Loucy (cell line): ENCODE measurements around the gene MAP7.

Experiments used
- H2AFZ ChIP-seq: fragments of 200-600 bp; sonication (generic); 2 replicates; pipeline ENCODE4 v1.6.0; 2016; ENCODE audit warnings: antibody characterized with exemption, mild to moderate bottlenecking, low read length, moderate library complexity
- H3F3A ChIP-seq: fragments of 200-600 bp; 2 replicates; pipeline ENCODE4 v1.6.0; 2016; ENCODE audit warnings: antibody characterized with exemption, low read depth, mild to moderate bottlenecking
- H3K27me3 ChIP-seq: fragments of 200-600 bp; sonication (generic); 2 replicates; pipeline ENCODE4 v1.6.1; 2014; ENCODE audit warnings: low read length, mild to moderate bottlenecking; ENCODE audit not compliant: insufficient read depth, poor library complexity, severe bottlenecking
- H3K36me3 ChIP-seq: fragments of 200-600 bp; sonication (generic); 2 replicates; pipeline ENCODE4 v1.6.1; 2016; ENCODE audit warnings: low read length; ENCODE audit not compliant: insufficient read depth
- H3K4me1 ChIP-seq: fragments of 200-600 bp; sonication (generic); 2 replicates; pipeline ENCODE4 v1.5.1; 2014; ENCODE audit warnings: low read length, mild to moderate bottlenecking; ENCODE audit not compliant: insufficient read depth, poor library complexity, severe bottlenecking
- H3K4me2 ChIP-seq: fragments of 200-600 bp; sonication (generic); 2 replicates; pipeline ENCODE4 v1.6.0; 2014; ENCODE audit warnings: antibody characterized with exemption, low read length, low read depth, mild to moderate bottlenecking; ENCODE audit not compliant: poor library complexity, severe bottlenecking
- H3K4me3 ChIP-seq: fragments of 200-600 bp; sonication (generic); 2 replicates; pipeline ENCODE4 v1.5.1; 2014; ENCODE audit warnings: low read length, mild to moderate bottlenecking, mixed read lengths; ENCODE audit not compliant: poor library complexity, severe bottlenecking
- H3K79me2 ChIP-seq: fragments of 200-600 bp; sonication (generic); 2 replicates; pipeline ENCODE4 v1.6.1; 2014; ENCODE audit warnings: low read length; ENCODE audit not compliant: insufficient read depth
- H3K9ac ChIP-seq: fragments of 200-600 bp; sonication (generic); 2 replicates; pipeline ENCODE4 v1.6.0; 2014; ENCODE audit warnings: mild to moderate bottlenecking, low read depth, low read length, moderate library complexity; ENCODE audit not compliant: poor library complexity, severe bottlenecking
- H3K9me2 ChIP-seq: fragments of 200-600 bp; sonication (generic); replicated peaks from 2 replicates; pipeline ENCODE4 v1.6.1; 2016; ENCODE audit warnings: low read depth, low read length, mixed read lengths
- H3K9me3 ChIP-seq: fragments of 200-600 bp; sonication (generic); 2 replicates; pipeline ENCODE4 v1.6.1; 2014; ENCODE audit warnings: mild to moderate bottlenecking, antibody characterized with exemption, low read length, low read depth; ENCODE audit not compliant: insufficient read depth
- H4K20me1 ChIP-seq: fragments of 200-600 bp; sonication (generic); 2 replicates; pipeline ENCODE4 v1.6.0; 2014; ENCODE audit warnings: antibody characterized with exemption, low read length, mild to moderate bottlenecking; ENCODE audit not compliant: insufficient read depth, poor library complexity, severe bottlenecking
- EZH2phosphoT487 ChIP-seq: fragments of 200-600 bp; IDR thresholded peaks from 2 replicates; pipeline ENCODE4 v1.6.1; 2018; ENCODE audit warnings: antibody characterized with exemption, mild to moderate bottlenecking, moderate library complexity, borderline replicate concordance
- TF ChIP-seq, protein P1 (sequence below): fragments of 200-600 bp; sonication (generic); conservative IDR thresholded peaks from 2 replicates; pipeline ENCODE4 v1.5.1; 2014; ENCODE audit warnings: mild to moderate bottlenecking, antibody characterized with exemption, low read length

MAP7 gene

GRCh38 chr6:136335736-136336363 lies 214.4 kb downstream of the MAP7 start:
- Histone ChIP-seq H3K9ac (no peak overlapping the region), H3K4me2 (no peak overlapping the region), H3K9me2 (no peaks in the 10 kb centered on the region), H3K27me3 (no peaks in the 10 kb centered on the region), H3F3A (no peaks in the 10 kb centered on the region), H3K4me3 (no peak overlapping the region), H3K36me3 (no peaks in the 10 kb centered on the region), H3K9me3 (no peaks in the 10 kb centered on the region), H4K20me1 (no peaks in the 10 kb centered on the region), H3K4me1 (no peaks in the 10 kb centered on the region), H2AFZ (no peak overlapping the region), H3K79me2 (no peaks in the 10 kb centered on the region)
- TF ChIP-seq, protein P1, sequence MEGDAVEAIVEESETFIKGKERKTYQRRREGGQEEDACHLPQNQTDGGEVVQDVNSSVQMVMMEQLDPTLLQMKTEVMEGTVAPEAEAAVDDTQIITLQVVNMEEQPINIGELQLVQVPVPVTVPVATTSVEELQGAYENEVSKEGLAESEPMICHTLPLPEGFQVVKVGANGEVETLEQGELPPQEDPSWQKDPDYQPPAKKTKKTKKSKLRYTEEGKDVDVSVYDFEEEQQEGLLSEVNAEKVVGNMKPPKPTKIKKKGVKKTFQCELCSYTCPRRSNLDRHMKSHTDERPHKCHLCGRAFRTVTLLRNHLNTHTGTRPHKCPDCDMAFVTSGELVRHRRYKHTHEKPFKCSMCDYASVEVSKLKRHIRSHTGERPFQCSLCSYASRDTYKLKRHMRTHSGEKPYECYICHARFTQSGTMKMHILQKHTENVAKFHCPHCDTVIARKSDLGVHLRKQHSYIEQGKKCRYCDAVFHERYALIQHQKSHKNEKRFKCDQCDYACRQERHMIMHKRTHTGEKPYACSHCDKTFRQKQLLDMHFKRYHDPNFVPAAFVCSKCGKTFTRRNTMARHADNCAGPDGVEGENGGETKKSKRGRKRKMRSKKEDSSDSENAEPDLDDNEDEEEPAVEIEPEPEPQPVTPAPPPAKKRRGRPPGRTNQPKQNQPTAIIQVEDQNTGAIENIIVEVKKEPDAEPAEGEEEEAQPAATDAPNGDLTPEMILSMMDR = no peak
- no peak for TF ChIP-seq EZH2phosphoT487

- H3K27me3 ChIP-seq = no peaks in the 10 kb centered on the region
- TF ChIP-seq EZH2phosphoT487 = no peak
- TF ChIP-seq, protein P1 = peak; percentile 42; the same call in 1 of the 2 replicates
- no peaks in the 10 kb centered on the region for H3K4me1 ChIP-seq
- no peak overlapping the region for H3K4me2 ChIP-seq
- H3K9ac ChIP-seq = no peak overlapping the region
- no peaks in the 10 kb centered on the region for H4K20me1 ChIP-seq
- no peaks in the 10 kb centered on the region for H3K9me2 ChIP-seq
- H3K79me2 ChIP-seq = no peaks in the 10 kb centered on the region
- H3K36me3 ChIP-seq = no peaks in the 10 kb centered on the region
- no peaks in the 10 kb centered on the region for H3F3A ChIP-seq
- no peaks in the 10 kb centered on the region for H3K9me3 ChIP-seq
- no peak overlapping the region for H3K4me3 ChIP-seq
- H2AFZ ChIP-seq = no peak overlapping the region
Measured at GRCh38 chr6:136334853-136335252, 215.4 kb downstream of the MAP7 start.

DNA sequence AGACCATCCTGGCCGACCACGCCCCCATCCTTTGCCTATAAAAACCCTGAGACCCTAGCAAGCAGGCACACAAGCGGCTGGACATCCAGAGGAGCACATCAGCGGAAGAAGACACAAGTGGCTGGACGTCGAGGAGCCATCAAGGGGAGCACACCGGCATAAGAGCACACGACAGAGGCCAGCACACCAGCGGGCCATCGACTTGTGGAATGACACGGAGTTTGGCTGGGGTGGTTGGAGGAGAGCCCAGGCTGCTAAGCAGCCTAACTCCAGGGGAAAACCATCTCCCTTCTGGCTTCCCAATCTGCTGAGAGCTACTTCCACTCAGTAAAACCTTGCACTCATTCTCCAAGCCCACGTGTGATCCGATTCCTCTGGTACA lies 215.8 kb downstream of the MAP7 start:
- H3F3A ChIP-seq = no peaks in the 10 kb centered on the region
- H3K9me2 ChIP-seq = no peaks in the 10 kb centered on the region
- H3K36me3 ChIP-seq = no peaks in the 10 kb centered on the region
- no peaks in the 10 kb centered on the region for H3K9me3 ChIP-seq
- H3K4me3 ChIP-seq = no peak overlapping the region
- no peak overlapping the region for H3K4me2 ChIP-seq
- H2AFZ ChIP-seq = no peak overlapping the region
- no peaks in the 10 kb centered on the region for H3K27me3 ChIP-seq
- H4K20me1 ChIP-seq = no peaks in the 10 kb centered on the region
- H3K9ac ChIP-seq = no peak overlapping the region
- H3K4me1 ChIP-seq = no peaks in the 10 kb centered on the region
- no peaks in the 10 kb centered on the region for H3K79me2 ChIP-seq
- TF ChIP-seq, protein P1 = no peak
- no peak for TF ChIP-seq EZH2phosphoT487
